Stomach (tissue), 9 donors: ENCODE data around the gene FRMD1. TPM values are rescaled to one million over a fixed set of nuclear protein-coding genes. Genes with fewer than 3 reads are reported as not detected.

ENCODE experiments used
- DNase-seq, 2 donors: peaks; one replicate each; pipeline versions ENCODE4 v3.0.0 to v3.0.0-alpha.2; 2013 to 2019
- H3K27ac ChIP-seq, 5 donors: fragments of 200-600 bp in 4 of 5; sonication (generic) in 4 of 5; one replicate each; pipeline ENCODE4 v1.5.1; 2013 to 2019; ENCODE audit warnings: mild to moderate bottlenecking in 1 of 5, moderate library complexity in 1 of 5
- H3K27me3 ChIP-seq, 3 donors: fragments of 200-600 bp; sonication (generic); one replicate each; pipeline ENCODE4 v1.5.1; 2017 to 2019; ENCODE audit warnings: mixed run types in 1 of 3
- H3K36me3 ChIP-seq, 4 donors: fragments of 200-600 bp; sonication (generic); 1 replicate in 3 of 4; 2 replicates in 1 of 4; pipeline ENCODE4 v1.5.1; 2016 to 2019
- H3K4me1 ChIP-seq, 4 donors: fragments of 200-600 bp; sonication (generic); one replicate each; pipeline ENCODE4 v1.5.1; 2016 to 2019
- H3K4me3 ChIP-seq, 4 donors: fragments of 200-600 bp; sonication (generic) in 3 of 4; one replicate each; pipeline ENCODE4 v1.5.1; 2016 to 2019; ENCODE audit warnings: mild to moderate bottlenecking in 1 of 4
- H3K9me3 ChIP-seq, 4 donors: fragments of 200-600 bp; sonication (generic); one replicate each; pipeline ENCODE4 v1.5.1; 2016 to 2019
- CTCF ChIP-seq, 7 experiments: fragments of 450-650 bp in 4 of 7; fragments of 200-600 bp in 3 of 7; sonication (generic) in 3 of 7; IDR thresholded peaks; one replicate each; pipeline ENCODE4 v1.5.1; 2016 to 2019; ENCODE audit warnings: antibody characterized with exemption in 7 of 7, control low read depth in 2 of 7, mild to moderate bottlenecking in 1 of 7
- EP300 ChIP-seq: sonication (generic); formaldehyde crosslinking; IDR thresholded peaks from one replicate; pipeline ENCODE4 v1.6.1; 2017; ENCODE audit warnings: antibody characterized with exemption
- POLR2A ChIP-seq, 4 donors: fragments of 450-650 bp; IDR thresholded peaks; one replicate each; pipeline ENCODE4 v1.6.1; 2016; ENCODE audit warnings: antibody characterized with exemption in 4 of 4, control low read depth in 2 of 4, mild to moderate bottlenecking in 1 of 4, moderate library complexity in 1 of 4
- POLR2AphosphoS5 ChIP-seq, 3 donors: sonication (generic); formaldehyde crosslinking; IDR thresholded peaks; one replicate each; pipeline ENCODE4 v1.6.1; 2016; ENCODE audit warnings: antibody characterized with exemption in 3 of 3
- WGBS, 5 donors: extraction: QIAGEN DNeasy Blood & Tissue Kit in 3 of 5; methylation state at CpG; one replicate each; pipeline versions ENCODE4 v1.1.5 to v1.1.7; 2013 to 2018; 5-methylcytosine and 5-hydroxymethylcytosine counted together
- intact Hi-C: fragments of 100-400 bp; cut with DNase I; formaldehyde crosslinking; loops from one replicate; pipeline ENCODE4 v1.15.1; 2023; ENCODE audit warnings: low total_unique reads
- polyA plus RNA-seq, 3 donors: library from polyadenylated mRNA; stranded (reverse); fragments of 200-250 nt; gene quantifications; one replicate each; pipeline ENCODE4 v1.2.3, GENCODE V29; 2013
- total RNA-seq, 5 donors: library from RNA; depleted of rRNA; stranded (reverse); fragments of >200 nt; gene quantifications; one replicate each; pipeline versions ENCODE4 v1.1.0 to v1.2.3, GENCODE V29; 2014 to 2016
- donor health status: healthy with polysubstance abuse.
- donor health status: Bipolar disorder and iron deficiency.
- donor health status: healthy.

FRMD1 gene
- total and polyA plus RNA-seq, 8 donors: 0.43 to 42.9 (median 7.7) TPM

- 92 to 95% (median 93%) methylated on average over 8 to 9 of the region's 9 CpGs for WGBS, 5 donors
- no peak for DNase-seq
Observed at GRCh38 chr6:168051648-168052047, 27.4 kb downstream of the FRMD1 start.

GRCh38 chr6:168050881-168051586 lies 28.0 kb downstream of the FRMD1 start:
- no peak for DNase-seq
- no peak overlapping the region for H3K27ac ChIP-seq
- no peaks in the 10 kb centered on the region for H3K9me3 ChIP-seq
- H3K4me1 ChIP-seq: peaks cover 0 to 14% (median 2%) of the 10 kb centered on the region in 4 donors
- TF ChIP-seq CTCF (IDR thresholded peaks at IDR 0.05) (no peak), EP300 (no peak), POLR2AphosphoS5 (IDR thresholded peaks at IDR 0.05) (no peak)
- 71 to 75% (median 73%) methylated on average over 12 to 23 of the region's 23 CpGs for WGBS, 5 donors
- no peaks in the 10 kb centered on the region for H3K36me3 ChIP-seq
- no peak overlapping the region for H3K4me3 ChIP-seq
- H3K27me3 ChIP-seq: no peaks in the 10 kb centered on the region
- intact Hi-C loops: no loop called here

More at GRCh38 chr6:168051648-168052047, 27.4 kb downstream of the FRMD1 start:
- Histone ChIP-seq H3K36me3 (no peaks in the 10 kb centered on the region), H3K4me1 (peaks cover 0 to 10% (median 0%) of the 10 kb centered on the region in 4 donors), H3K27me3 (no peaks in the 10 kb centered on the region), H3K4me3 (no peak overlapping the region), H3K27ac (no peak overlapping the region), H3K9me3 (no peaks in the 10 kb centered on the region)
- TF ChIP-seq POLR2AphosphoS5 (IDR thresholded peaks at IDR 0.05) (no peak), CTCF (IDR thresholded peaks at IDR 0.05) (no peak), EP300 (no peak), POLR2A (IDR thresholded peaks at IDR 0.05) (no peak)
- intact Hi-C loops: no loop called here

- Histone ChIP-seq H3K36me3 (no peaks in the 10 kb centered on the region), H3K27me3 (no peaks in the 10 kb centered on the region), H3K4me3 (no peak overlapping the region), H3K27ac (no peak overlapping the region), H3K4me1 (peaks cover 0 to 20% (median 4%) of the 10 kb centered on the region in 4 donors), H3K9me3 (no peaks in the 10 kb centered on the region)
- DNase-seq: no peak
- intact Hi-C loops: no loop called here
- 85 to 89% (median 87%) methylated on average over 8 to 27 of the region's 27 CpGs for WGBS, 5 donors
- TF ChIP-seq CTCF (IDR thresholded peaks at IDR 0.05) (no peak), EP300 (no peak), POLR2A (IDR thresholded peaks at IDR 0.05) (no peak)
Observed at GRCh38 chr6:168050225-168050880, 28.7 kb downstream of the FRMD1 start.

GRCh38 chr6:168049706-168050224 lies 29.2 kb downstream of the FRMD1 start:
- intact Hi-C loops: no loop called here
- DNase-seq: no peak
- Histone ChIP-seq H3K27me3 (no peaks in the 10 kb centered on the region), H3K9me3 (no peaks in the 10 kb centered on the region), H3K36me3 (no peaks in the 10 kb centered on the region), H3K4me1 (peaks cover 0 to 15% (median 4%) of the 10 kb centered on the region in 4 donors), H3K27ac (no peak overlapping the region), H3K4me3 (no peak overlapping the region)
- TF ChIP-seq POLR2A (IDR thresholded peaks at IDR 0.05) (no peak), EP300 (no peak), POLR2AphosphoS5 (IDR thresholded peaks at IDR 0.05) (no peak), CTCF (IDR thresholded peaks at IDR 0.05) (no peak)
- WGBS, 5 donors: 80 to 93% (median 88%) methylated on average over 2 to 21 of the region's 21 CpGs
